OCI-LY3 (cell line): ENCODE data around the gene CISH.

Source experiments
- EZH2phosphoT487 ChIP-seq: fragments of 200-600 bp; shearing (Covaris generic); IDR thresholded peaks from 2 replicates; pipeline ENCODE4 v1.6.1; 2018; ENCODE audit warnings: antibody characterized with exemption, mixed run types, low read depth
- TF ChIP-seq, protein P1 (sequence below): fragments of 200-600, 300-600 bp; sonication (generic); IDR thresholded peaks from 2 replicates; pipeline ENCODE4 v1.5.1; 2014; ENCODE audit warnings: antibody characterized with exemption, low read length, low read depth

GRCh38 chr3:50580683-50581458 is 30.7 kb downstream of the CISH start:
- TF ChIP-seq, protein P1, sequence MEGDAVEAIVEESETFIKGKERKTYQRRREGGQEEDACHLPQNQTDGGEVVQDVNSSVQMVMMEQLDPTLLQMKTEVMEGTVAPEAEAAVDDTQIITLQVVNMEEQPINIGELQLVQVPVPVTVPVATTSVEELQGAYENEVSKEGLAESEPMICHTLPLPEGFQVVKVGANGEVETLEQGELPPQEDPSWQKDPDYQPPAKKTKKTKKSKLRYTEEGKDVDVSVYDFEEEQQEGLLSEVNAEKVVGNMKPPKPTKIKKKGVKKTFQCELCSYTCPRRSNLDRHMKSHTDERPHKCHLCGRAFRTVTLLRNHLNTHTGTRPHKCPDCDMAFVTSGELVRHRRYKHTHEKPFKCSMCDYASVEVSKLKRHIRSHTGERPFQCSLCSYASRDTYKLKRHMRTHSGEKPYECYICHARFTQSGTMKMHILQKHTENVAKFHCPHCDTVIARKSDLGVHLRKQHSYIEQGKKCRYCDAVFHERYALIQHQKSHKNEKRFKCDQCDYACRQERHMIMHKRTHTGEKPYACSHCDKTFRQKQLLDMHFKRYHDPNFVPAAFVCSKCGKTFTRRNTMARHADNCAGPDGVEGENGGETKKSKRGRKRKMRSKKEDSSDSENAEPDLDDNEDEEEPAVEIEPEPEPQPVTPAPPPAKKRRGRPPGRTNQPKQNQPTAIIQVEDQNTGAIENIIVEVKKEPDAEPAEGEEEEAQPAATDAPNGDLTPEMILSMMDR: no peak
- TF ChIP-seq EZH2phosphoT487: no peak
